Measurements from ENCODE around the gene MCF2L2. TPM values are rescaled to one million over a fixed set of nuclear protein-coding genes. Genes with fewer than 3 reads are reported as not detected.
"Not testable (repeated sequence)": the region's sequence is repeated elsewhere in the genome, so short reads cannot be mapped to it uniquely, and the experiment has no call there.

MCF2L2 gene
- total and polyA plus RNA-seq, 9 donors: 0.12 to 2.2 (median 0.61) TPM

DNA sequence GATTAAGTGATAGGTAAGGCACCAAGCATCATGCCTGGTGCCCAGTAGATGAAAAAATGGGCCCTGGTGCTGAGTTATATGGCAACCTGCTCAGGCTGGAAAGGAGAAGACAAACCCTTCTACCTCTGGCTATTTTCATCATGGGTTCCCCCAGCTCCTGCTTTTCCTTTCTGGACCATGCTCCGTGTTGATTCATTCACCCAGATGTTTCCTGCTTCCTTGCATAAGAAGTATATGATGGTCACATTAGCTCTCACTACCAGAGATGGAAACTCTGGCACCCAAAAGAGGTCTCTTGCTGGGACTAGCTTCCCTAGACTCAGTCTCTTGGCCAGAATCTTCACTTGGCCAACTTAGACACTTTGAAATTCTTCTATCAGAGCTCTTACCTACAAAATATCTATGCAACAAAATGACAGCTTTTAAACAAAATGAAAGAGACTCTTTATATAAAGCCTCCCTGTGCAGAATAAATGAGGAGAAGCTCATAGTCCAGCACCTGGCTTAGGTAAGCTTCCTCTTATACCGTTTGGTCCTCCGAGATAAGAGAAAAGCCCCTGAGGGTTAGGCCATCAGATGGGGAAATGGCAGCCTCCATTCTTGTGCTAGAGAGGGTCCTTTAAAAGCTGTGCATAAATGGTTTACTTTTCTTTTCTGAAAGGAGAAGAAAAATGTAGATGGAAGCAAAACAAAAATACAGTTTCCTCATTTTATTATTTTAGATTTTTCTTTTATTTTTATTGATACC is 46.8 kb upstream of the MCF2L2 start:
- Histone ChIP-seq H3K4me3 (no peak overlapping the region), H3K27ac (no peak overlapping the region), H3K4me1 (ENCODE audit: insufficient read depth) (no peaks in the 10 kb centered on the region), H3K36me3 (no peaks in the 10 kb centered on the region), H3K27me3 (no peaks in the 10 kb centered on the region), H3K9me3 (no peaks in the 10 kb centered on the region)
- intact Hi-C loops (cut with DNase I): loop anchor here in 2 of 4 donors (10.0 kb wide), 2 partner anchors 120 to 290 kb away; no protein-coding TSS in a partner anchor
- 72 to 75% (median 72%) methylated on average over 3 of the region's 3 CpGs for WGBS, 3 donors
- no peak for DNase-seq
- TF ChIP-seq POLR2A (IDR thresholded peaks at IDR 0.05) (no peak), EP300 (IDR thresholded peaks at IDR 0.05) (no peak)
- TF ChIP-seq, protein P1, sequence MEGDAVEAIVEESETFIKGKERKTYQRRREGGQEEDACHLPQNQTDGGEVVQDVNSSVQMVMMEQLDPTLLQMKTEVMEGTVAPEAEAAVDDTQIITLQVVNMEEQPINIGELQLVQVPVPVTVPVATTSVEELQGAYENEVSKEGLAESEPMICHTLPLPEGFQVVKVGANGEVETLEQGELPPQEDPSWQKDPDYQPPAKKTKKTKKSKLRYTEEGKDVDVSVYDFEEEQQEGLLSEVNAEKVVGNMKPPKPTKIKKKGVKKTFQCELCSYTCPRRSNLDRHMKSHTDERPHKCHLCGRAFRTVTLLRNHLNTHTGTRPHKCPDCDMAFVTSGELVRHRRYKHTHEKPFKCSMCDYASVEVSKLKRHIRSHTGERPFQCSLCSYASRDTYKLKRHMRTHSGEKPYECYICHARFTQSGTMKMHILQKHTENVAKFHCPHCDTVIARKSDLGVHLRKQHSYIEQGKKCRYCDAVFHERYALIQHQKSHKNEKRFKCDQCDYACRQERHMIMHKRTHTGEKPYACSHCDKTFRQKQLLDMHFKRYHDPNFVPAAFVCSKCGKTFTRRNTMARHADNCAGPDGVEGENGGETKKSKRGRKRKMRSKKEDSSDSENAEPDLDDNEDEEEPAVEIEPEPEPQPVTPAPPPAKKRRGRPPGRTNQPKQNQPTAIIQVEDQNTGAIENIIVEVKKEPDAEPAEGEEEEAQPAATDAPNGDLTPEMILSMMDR (IDR thresholded peaks at IDR 0.05): no peak

DNA sequence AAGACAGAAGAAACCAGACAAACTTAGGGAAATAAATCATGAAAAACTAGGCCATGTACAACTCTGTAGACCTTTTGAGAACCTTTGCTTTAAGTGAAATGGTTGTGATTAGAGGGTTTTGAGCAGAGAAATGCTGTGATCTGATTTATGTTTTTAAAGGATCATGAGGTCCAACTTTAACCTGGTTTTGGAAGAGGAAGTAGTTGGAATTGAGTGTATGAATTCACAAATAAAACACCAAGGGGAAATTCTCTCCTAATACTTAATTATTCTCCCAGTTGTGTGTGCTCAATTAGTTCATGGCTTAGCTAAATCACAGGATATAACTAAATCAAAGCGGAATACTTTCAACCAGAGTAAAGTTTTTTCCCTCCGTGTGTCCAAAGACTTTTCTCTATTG is 45.5 kb upstream of the MCF2L2 start:
- Histone ChIP-seq H3K36me3 (no peaks in the 10 kb centered on the region), H3K4me3 (no peak overlapping the region), H3K27me3 (no peaks in the 10 kb centered on the region), H3K27ac (no peak overlapping the region), H3K9me3 (no peaks in the 10 kb centered on the region), H3K4me1 (ENCODE audit: insufficient read depth) (no peaks in the 10 kb centered on the region)
- TF ChIP-seq EP300 (IDR thresholded peaks at IDR 0.05): no peak
- DNase-seq: no peak
- intact Hi-C loops (cut with DNase I): loop anchor here in 3 of 4 donors (5.0 to 10.0 kb wide), 3 partner anchors 121 to 293 kb away; no protein-coding TSS in a partner anchor
- 70 to 81% (median 72%) methylated on average over 2 of the region's 2 CpGs for whole genome bisulfite sequencing, 3 donors

DNA sequence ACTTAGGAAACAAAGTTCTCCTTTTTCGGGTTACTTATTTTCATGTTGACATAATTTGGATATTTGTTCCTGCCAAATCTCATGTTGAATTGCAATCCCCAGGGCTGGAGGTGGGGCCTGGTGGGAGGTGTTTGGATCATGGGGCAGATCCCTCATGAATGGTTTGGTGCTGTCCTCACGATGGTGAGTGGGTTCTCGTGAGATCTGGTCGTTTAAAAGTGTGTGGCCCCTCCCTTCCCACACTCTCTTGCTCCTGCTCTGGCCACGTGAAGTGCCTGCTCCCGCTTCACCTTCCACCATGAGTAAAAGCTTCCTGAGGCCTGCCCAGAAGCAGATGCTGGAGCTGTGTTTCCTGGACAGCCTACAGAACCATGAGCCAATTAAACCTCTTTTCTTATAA is 43.7 kb upstream of the MCF2L2 start:
- Histone ChIP-seq H3K27ac (no peak overlapping the region), H3K9me3 (no peaks in the 10 kb centered on the region), H3K4me3 (no peak overlapping the region), H3K36me3 (no peaks in the 10 kb centered on the region), H3K4me1 (ENCODE audit: insufficient read depth) (no peaks in the 10 kb centered on the region), H3K27me3 (no peaks in the 10 kb centered on the region)
- DNase-seq: no peak
- intact Hi-C loops (cut with DNase I): loop anchor here in 3 of 4 donors (5.0 to 10.0 kb wide), 3 partner anchors 123 to 295 kb away; no protein-coding TSS in a partner anchor
- 44 to 61% (median 51%) methylated on average over 6 of the region's 6 CpGs for WGBS, 3 donors
- TF ChIP-seq, protein P1 (IDR thresholded peaks at IDR 0.05): no peak
- TF ChIP-seq POLR2A (IDR thresholded peaks at IDR 0.05): no peak
- no peak for TF ChIP-seq EP300 (IDR thresholded peaks at IDR 0.05)

DNA sequence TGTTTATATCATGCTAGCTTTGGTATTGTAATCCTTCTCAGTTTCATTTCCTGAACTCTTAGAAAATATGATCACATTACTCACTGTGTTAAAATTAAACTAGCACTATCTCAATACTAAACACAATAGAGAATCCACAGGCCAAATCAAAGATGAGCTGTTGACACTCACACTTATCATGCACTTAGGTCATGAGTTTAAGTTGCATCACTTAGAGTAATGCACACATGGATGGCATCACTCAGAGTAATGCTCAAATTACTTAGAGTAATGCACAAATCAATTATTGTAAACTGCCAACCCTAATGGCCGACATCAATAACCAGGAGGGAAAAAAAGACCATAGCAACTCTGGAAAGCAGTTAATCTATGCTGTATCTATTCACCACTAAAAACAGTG is 40.0 kb upstream of the MCF2L2 start:
- WGBS, 3 donors: 52 to 74% (median 72%) methylated on average over 1 of the region's 1 CpG
- intact Hi-C loops (cut with DNase I): loop anchor here in 2 of 4 donors (2.0 to 5.0 kb wide), 2 partner anchors 298 to 299 kb away; no protein-coding TSS in a partner anchor
- TF ChIP-seq EP300 (IDR thresholded peaks at IDR 0.05) (no peak), POLR2A (IDR thresholded peaks at IDR 0.05) (no peak)
- TF ChIP-seq, protein P1 (IDR thresholded peaks at IDR 0.05): no peak
- no peaks in the 10 kb centered on the region for H3K4me1 ChIP-seq (ENCODE audit: insufficient read depth)
- no peak overlapping the region for H3K4me3 ChIP-seq
- H3K36me3 ChIP-seq: no peaks in the 10 kb centered on the region
- H3K27ac ChIP-seq: no peak overlapping the region
- H3K9me3 ChIP-seq: no peaks in the 10 kb centered on the region
- no peaks in the 10 kb centered on the region for H3K27me3 ChIP-seq
- DNase-seq: no peak

DNA sequence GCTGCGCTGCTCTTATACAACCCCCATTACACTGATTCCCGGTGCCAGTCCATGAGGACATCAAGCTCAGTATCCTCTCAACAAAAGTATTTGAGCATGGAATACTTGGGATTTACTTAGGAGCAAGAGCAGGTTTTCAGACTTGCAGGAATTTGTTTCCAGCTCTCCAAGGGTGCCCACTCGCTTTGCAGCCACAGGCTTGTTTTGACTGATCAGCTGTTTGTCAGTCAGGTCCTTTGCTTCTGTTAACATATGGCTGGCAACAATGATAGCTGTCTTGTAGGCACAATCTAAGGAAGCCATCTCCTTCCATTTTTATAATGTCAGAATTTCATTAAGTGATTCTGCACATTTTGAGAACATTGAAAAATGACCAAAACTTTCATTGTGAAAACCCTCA is 38.2 kb upstream of the MCF2L2 start:
- WGBS, 3 donors: 67 to 74% (median 69%) methylated on average over 3 of the region's 3 CpGs
- intact Hi-C loops (cut with DNase I): loop anchor here in 1 of 4 donors (5.0 kb wide), 1 partner anchor 301 kb away; no protein-coding TSS in a partner anchor
- Histone ChIP-seq H3K9me3 (no peaks in the 10 kb centered on the region), H3K27ac (no peak overlapping the region), H3K36me3 (no peaks in the 10 kb centered on the region), H3K4me3 (no peak overlapping the region), H3K4me1 (ENCODE audit: insufficient read depth) (no peaks in the 10 kb centered on the region), H3K27me3 (no peaks in the 10 kb centered on the region)
- DNase-seq: no peak
- TF ChIP-seq POLR2A (IDR thresholded peaks at IDR 0.05): no peak
- TF ChIP-seq, protein P1 (IDR thresholded peaks at IDR 0.05): no peak
- TF ChIP-seq EP300 (IDR thresholded peaks at IDR 0.05): no peak

DNA sequence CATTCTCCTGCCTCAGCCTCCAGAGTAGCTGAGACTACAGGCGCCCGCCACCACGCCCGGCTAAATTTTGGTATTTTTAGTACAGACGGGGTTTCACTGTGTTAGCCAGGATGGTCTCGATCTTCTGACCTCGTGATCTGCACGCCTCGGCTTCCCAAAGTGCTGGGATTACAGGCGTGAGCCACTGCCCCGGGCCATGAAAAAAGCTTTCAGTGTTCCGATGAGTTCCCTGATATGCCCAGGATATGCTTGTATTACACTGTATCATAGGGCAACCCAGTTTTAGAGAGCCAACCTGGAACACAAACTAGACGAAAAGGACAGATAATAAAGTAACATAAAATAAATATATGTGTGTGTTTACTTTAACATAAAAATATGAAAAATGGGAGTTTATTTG is 37.3 kb upstream of the MCF2L2 start:
- not testable (repeated sequence) for H3K27me3 ChIP-seq; H3K4me1 ChIP-seq (ENCODE audit: insufficient read depth); H3K36me3 ChIP-seq; H3K27ac ChIP-seq; H3K4me3 ChIP-seq; H3K9me3 ChIP-seq; DNase-seq
- intact Hi-C loops (cut with DNase I): loop anchor here in 1 of 4 donors (5.0 kb wide), 1 partner anchor 302 kb away; no protein-coding TSS in a partner anchor
- 71 to 82% (median 75%) methylated on average over 13 of the region's 13 CpGs for WGBS, 3 donors
